Parathyroid adenoma (tissue), 2 donors: Measurements from ENCODE around the gene AFF1.
"Not testable (repeated sequence)": the region's sequence is repeated elsewhere in the genome, so short reads cannot be mapped to it uniquely, and the experiment has no call there.

Experiments used
- H2AFZ ChIP-seq: fragments of 300-600 bp; sonication (generic); one replicate; pipeline ENCODE4 v1.7.0; 2017; ENCODE audit warnings: antibody characterized with exemption, mild to moderate bottlenecking
- H3K27ac ChIP-seq: fragments of 300-600 bp; sonication (generic); one replicate; pipeline ENCODE4 v1.7.0; 2017
- H3K27me3 ChIP-seq: fragments of 300-600 bp; sonication (generic); one replicate; pipeline ENCODE4 v1.7.0; 2017; ENCODE audit warnings: low read length; ENCODE audit not compliant: control insufficient read depth, insufficient read depth
- H3K36me3 ChIP-seq: fragments of 300-600 bp; sonication (generic); one replicate; pipeline ENCODE4 v1.7.0; 2017; ENCODE audit warnings: low read length; ENCODE audit not compliant: control insufficient read depth, insufficient read depth
- H3K4me1 ChIP-seq: fragments of 300-600 bp; sonication (generic); one replicate; pipeline ENCODE4 v1.7.0; 2017; ENCODE audit warnings: control low read depth
- H3K4me2 ChIP-seq: fragments of 300-600 bp; sonication (generic); one replicate; pipeline ENCODE4 v1.7.0; 2017; ENCODE audit warnings: low read length
- H3K4me3 ChIP-seq: fragments of 300-600 bp; sonication (generic); one replicate; pipeline ENCODE4 v1.7.0; 2017; ENCODE audit warnings: low read depth, low read length
- H3K79me2 ChIP-seq: fragments of 300-600 bp; sonication (generic); one replicate; pipeline ENCODE4 v1.7.0; 2017; ENCODE audit warnings: control low read depth
- H3K9ac ChIP-seq: fragments of 300-600 bp; sonication (generic); one replicate; pipeline ENCODE4 v1.7.0; 2017; ENCODE audit warnings: mild to moderate bottlenecking
- H3K9me3 ChIP-seq: fragments of 300-600 bp; sonication (generic); one replicate; pipeline ENCODE4 v1.7.0; 2017; ENCODE audit warnings: low read length; ENCODE audit not compliant: control insufficient read depth
- TF ChIP-seq, protein P1 (sequence below): fragments of 300-600 bp; sonication (generic); IDR thresholded peaks from one replicate; pipeline ENCODE4 v1.7.0; 2017; ENCODE audit warnings: antibody characterized with exemption, mild to moderate bottlenecking
- donor health status: primary hyperparathyroidism.

Gene AFF1

DNA sequence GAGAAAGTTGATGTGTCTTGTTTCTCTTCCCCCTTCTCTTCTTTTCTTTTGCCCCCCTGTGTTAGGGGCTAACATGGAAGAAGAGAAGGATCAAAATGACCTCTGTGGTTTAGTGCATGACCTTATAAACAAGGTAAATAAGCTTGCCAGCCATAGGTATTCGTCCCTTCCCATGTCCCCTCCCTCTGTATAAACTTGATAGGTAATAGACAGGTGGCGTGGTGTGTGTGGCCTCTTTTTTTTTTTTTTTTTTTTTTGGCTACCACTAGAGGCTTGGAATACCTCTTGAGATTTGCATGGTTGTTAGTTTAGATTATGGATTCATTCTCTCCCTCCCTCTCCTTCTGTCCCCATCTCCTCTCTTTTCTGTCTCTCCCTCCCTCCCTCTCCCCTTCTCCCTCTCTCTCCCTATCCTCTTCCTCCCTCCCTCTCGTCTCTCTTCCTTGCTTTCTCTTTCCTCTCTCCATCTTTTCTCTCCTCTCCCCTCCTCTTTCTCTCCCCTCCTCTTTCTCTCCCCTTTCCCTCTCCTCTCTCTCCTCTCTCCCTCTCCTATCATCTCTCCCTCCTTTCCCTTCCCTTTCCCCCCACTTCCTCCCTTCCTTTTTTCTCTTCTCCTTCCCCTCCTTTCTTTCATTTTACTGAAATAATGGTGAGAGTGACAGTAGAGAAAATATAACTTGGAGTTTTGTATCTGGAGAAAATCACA lies 134.4 kb downstream of the AFF1 start:
- Histone ChIP-seq H3K27me3 (no peaks in the 10 kb centered on the region), H3K9ac (no peak overlapping the region), H3K27ac (no peak overlapping the region), H3K4me1 (peaks cover 4% of the 10 kb centered on the region), H2AFZ (no peak overlapping the region), H3K4me2 (no peak overlapping the region), H3K4me3 (no peak overlapping the region), H3K9me3 (no peaks in the 10 kb centered on the region), H3K79me2 (peaks cover 23% of the 10 kb centered on the region), H3K36me3 (no peaks in the 10 kb centered on the region)
- TF ChIP-seq, protein P1, sequence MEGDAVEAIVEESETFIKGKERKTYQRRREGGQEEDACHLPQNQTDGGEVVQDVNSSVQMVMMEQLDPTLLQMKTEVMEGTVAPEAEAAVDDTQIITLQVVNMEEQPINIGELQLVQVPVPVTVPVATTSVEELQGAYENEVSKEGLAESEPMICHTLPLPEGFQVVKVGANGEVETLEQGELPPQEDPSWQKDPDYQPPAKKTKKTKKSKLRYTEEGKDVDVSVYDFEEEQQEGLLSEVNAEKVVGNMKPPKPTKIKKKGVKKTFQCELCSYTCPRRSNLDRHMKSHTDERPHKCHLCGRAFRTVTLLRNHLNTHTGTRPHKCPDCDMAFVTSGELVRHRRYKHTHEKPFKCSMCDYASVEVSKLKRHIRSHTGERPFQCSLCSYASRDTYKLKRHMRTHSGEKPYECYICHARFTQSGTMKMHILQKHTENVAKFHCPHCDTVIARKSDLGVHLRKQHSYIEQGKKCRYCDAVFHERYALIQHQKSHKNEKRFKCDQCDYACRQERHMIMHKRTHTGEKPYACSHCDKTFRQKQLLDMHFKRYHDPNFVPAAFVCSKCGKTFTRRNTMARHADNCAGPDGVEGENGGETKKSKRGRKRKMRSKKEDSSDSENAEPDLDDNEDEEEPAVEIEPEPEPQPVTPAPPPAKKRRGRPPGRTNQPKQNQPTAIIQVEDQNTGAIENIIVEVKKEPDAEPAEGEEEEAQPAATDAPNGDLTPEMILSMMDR = no peak

DNA sequence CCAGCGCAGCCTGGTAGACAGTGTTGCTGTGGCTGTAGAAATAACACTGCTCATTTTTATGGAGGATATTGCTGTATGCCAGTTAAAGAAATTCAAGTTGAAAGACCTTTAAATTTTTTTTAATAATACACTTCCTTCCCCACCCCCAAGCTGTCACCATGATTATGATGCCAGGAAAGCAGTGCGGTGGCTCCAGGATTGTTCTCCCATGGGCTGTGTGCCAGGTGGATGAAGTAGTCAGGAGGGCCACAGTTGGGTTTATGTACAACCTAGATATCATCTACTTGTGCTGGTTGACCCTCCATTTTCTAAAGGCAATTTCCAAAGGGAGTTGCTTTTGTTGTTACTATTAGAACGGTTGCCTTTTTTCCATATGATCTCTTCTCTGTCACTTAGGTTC lies 136.6 kb downstream of the AFF1 start:
- Histone ChIP-seq H3K36me3 (no peaks in the 10 kb centered on the region), H3K4me1 (peaks cover 4% of the 10 kb centered on the region)

DNA sequence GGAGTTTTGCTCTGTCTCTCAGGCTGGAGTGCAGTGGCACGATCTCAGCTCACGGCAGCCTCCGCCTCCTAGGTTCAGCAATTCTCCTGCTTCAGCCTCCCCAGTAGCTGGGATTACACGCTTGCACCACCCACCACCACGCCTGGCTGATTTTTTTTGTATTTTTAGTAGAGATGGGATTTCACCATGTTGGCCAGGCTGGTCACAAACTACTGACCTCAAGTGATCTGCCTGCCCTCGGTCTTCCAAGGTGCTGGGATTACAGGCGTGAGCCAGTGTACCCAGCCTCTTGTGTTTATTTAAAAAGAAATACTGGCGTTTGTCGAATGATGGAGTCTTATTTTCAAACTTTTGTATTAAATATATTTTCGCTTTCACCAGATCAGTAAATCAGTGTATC lies 137.7 kb downstream of the AFF1 start:
- H3K4me1 ChIP-seq, H2AFZ ChIP-seq, H3K36me3 ChIP-seq, H3K4me2 ChIP-seq, H3K9me3 ChIP-seq, H3K27me3 ChIP-seq, H3K9ac ChIP-seq, H3K27ac ChIP-seq, H3K4me3 ChIP-seq: not testable (repeated sequence)
- peaks cover 17% of the 10 kb centered on the region for H3K79me2 ChIP-seq

More for the DNA sequence above, 136.6 kb downstream of the AFF1 start:
- Histone ChIP-seq H2AFZ (no peak overlapping the region), H3K9me3 (no peaks in the 10 kb centered on the region), H3K4me3 (no peak overlapping the region), H3K79me2 (peaks cover 13% of the 10 kb centered on the region), H3K27me3 (no peaks in the 10 kb centered on the region), H3K9ac (no peak overlapping the region), H3K4me2 (no peak overlapping the region), H3K27ac (no peak overlapping the region)
- TF ChIP-seq, protein P1 = no peak

DNA sequence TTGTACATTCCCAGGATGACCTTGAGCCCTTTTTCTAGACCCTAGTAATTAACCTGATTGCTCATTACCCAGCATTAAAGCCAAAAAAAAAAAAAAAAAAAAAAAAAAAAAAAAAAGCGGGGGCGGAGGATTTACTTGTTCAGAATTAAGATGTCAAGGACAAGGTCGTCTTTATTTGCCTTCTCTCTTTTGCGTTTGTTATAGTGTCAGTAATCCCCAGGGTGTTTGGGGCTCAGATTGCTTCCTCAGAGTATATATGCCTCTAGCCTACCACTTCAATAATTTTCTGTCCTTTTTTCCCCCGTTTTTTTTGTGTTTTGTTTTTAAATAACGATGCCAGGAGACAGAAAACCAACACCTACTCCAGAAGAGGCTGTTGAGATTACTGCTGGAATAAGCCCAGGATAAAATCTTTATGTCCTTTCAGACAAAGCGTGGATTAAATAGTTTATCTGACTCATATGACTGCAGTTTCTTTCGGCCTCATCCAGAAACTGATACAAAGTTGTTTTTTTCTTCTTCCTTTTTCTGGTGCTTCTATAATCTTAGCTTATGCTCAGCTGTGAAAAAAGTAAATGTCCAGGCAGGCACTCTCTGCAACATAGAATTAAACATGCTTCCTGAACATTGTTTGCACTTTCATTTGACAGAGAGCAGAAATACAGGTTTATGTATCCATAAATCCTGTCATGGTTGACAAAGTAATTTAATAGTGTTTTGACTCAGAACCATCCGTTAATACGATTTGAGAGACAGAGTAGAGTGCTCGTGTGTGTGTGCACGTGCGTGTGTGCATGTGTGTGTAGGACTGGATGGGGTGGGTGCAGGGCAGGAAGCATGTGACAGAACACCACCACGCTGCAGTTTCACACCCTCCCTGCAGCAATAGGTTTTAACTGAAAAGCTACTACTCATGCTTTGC lies 138.6 kb downstream of the AFF1 start:
- H3K27me3 ChIP-seq = no peaks in the 10 kb centered on the region
- peaks cover 4% of the 10 kb centered on the region for H3K4me1 ChIP-seq
- H3K4me3 ChIP-seq = no peak overlapping the region
- no peaks in the 10 kb centered on the region for H3K9me3 ChIP-seq
- no peak overlapping the region for H3K27ac ChIP-seq
- H3K79me2 ChIP-seq = peaks cover 18% of the 10 kb centered on the region
- no peak overlapping the region for H3K9ac ChIP-seq
- no peaks in the 10 kb centered on the region for H3K36me3 ChIP-seq
- TF ChIP-seq, protein P1 = no peak
- H3K4me2 ChIP-seq = no peak overlapping the region
- no peak overlapping the region for H2AFZ ChIP-seq

DNA sequence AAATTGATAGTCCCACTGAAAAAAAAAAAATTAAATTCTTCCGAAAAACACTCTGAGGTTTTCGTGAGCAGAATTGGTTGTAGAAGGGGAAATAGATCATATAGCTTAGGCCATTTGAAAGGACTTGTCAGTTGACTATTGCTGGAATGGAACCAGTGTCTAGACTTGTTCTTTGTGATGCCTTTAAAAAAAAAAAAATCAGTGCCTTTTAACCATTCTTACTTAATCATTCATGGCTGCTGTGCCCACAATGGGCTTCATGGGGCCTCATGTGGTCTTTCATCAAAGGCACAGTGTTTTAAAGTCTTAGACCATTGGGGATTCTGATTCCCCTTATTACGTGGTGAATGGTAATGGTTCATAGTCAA lies 139.3 kb downstream of the AFF1 start:
- Histone ChIP-seq H3K4me3 (no peak overlapping the region), H3K27me3 (no peaks in the 10 kb centered on the region)

More for the DNA sequence above, 139.3 kb downstream of the AFF1 start:
- Histone ChIP-seq H3K9me3 (no peaks in the 10 kb centered on the region), H3K27ac (no peak overlapping the region), H3K79me2 (peaks cover 18% of the 10 kb centered on the region), H3K4me1 (no peaks in the 10 kb centered on the region), H3K4me2 (no peak overlapping the region), H3K36me3 (no peaks in the 10 kb centered on the region), H2AFZ (no peak overlapping the region), H3K9ac (no peak overlapping the region)
- TF ChIP-seq, protein P1 = no peak
